Lung (tissue), 12 donors: Measurements from ENCODE around the gene MRS2. TPM values are rescaled to one million over a fixed set of nuclear protein-coding genes. Genes with fewer than 3 reads are reported as not detected.

Experiments
- ATAC-seq: fragments of 200-7000 bp; cut with Tn5 transposase; one replicate; pipeline ENCODE4 v1.9.1; 2020; ENCODE audit warnings: moderate number of reproducible peaks; ENCODE audit not compliant: insufficient read depth, low FRiP score
- DNase-seq, 3 donors: peaks; one replicate each; pipeline ENCODE4 v3.0.0-alpha.2; 2013 to 2017
- H3K27ac ChIP-seq, 2 donors: one replicate each; pipeline ENCODE4 v1.5.1; 2013; ENCODE audit warnings: mild to moderate bottlenecking in 2 of 2, moderate library complexity in 2 of 2, control low read depth in 1 of 2, inconsistent platforms in 1 of 2, low read depth in 1 of 2, low read length in 1 of 2
- H3K27me3 ChIP-seq, 3 donors: one replicate each; pipeline ENCODE4 v1.5.1; 2013; ENCODE audit warnings: low read length in 2 of 3; ENCODE audit not compliant: control insufficient read depth in 3 of 3, insufficient read depth in 3 of 3
- H3K36me3 ChIP-seq, 4 donors: one replicate each; pipeline ENCODE4 v1.5.1; 2013; ENCODE audit warnings: low read length in 4 of 4, mild to moderate bottlenecking in 1 of 4, moderate library complexity in 1 of 4; ENCODE audit not compliant: control insufficient read depth in 4 of 4, insufficient read depth in 4 of 4
- H3K4me1 ChIP-seq, 5 donors: one replicate each; pipeline ENCODE4 v1.5.1; 2013; ENCODE audit warnings: low read length in 5 of 5, mild to moderate bottlenecking in 2 of 5, moderate library complexity in 1 of 5; ENCODE audit not compliant: control insufficient read depth in 5 of 5, insufficient read depth in 5 of 5
- H3K4me3 ChIP-seq: one replicate; pipeline ENCODE4 v1.5.1; 2013; ENCODE audit warnings: mild to moderate bottlenecking, control low read depth, moderate library complexity
- H3K9ac ChIP-seq, 2 donors: one replicate each; pipeline ENCODE4 v1.5.1; 2013; ENCODE audit warnings: low read length in 2 of 2, control low read depth in 1 of 2; ENCODE audit not compliant: insufficient read depth in 1 of 2
- H3K9me3 ChIP-seq, 4 donors: one replicate each; pipeline ENCODE4 v1.5.1; 2013; ENCODE audit warnings: low read length in 3 of 4, mild to moderate bottlenecking in 1 of 4, moderate library complexity in 1 of 4; ENCODE audit not compliant: control insufficient read depth in 4 of 4, insufficient read depth in 3 of 4
- WGBS, 2 donors: extraction: QIAGEN DNeasy Blood & Tissue Kit; methylation state at CpG; one replicate each; pipeline ENCODE4 v1.1.7; 2013; 5-methylcytosine and 5-hydroxymethylcytosine counted together
- polyA plus RNA-seq, 2 donors: library from polyadenylated mRNA; stranded (reverse); fragments of 200-250 nt; gene quantifications; one replicate each; pipeline ENCODE4 v1.2.1, GENCODE V29; 2013
- total RNA-seq, 2 donors: library from RNA; depleted of rRNA in 1 of 2; stranded (reverse); fragments of >200 nt in 1 of 2; gene quantifications; one replicate each; pipeline ENCODE4 v1.2.1, GENCODE V29; 2014 to 2021
- TF ChIP-seq, protein P1 (sequence below): IDR thresholded peaks from 2 replicates; pipeline ENCODE4 v1.5.1; 2012; ENCODE audit warnings: mild to moderate bottlenecking; ENCODE audit errors: control extremely low read depth, extremely low read depth
- donor health status: control.
- donor health status: control.
- donor health status: Bipolar disorder and iron deficiency.
- donor health status: healthy.
- donor health status: DM: yes; HTN: yes; CAD: no.

The MRS2 gene
- total and polyA plus RNA-seq, 4 donors = 13.6 to 26.4 (median 17.8) TPM

DNA sequence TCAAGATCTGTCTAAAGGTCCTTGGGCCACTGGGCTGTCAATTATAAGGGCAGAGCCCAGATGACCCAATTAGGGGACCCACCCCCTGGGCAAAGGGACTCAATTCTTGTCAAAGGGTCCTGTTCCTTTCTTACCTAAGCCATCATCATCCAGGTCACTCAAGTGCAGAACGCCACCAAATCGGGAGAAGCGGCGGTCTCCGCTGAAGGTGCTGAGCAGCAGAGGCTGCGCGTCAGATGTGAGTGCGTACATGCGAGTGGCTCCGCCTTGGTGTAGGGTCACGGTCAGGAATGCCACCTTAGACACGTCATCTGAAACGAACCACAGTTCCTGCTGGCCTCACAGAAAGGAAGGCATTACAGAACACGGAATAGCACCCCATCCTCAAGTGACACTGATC is 34.2 kb downstream of the MRS2 start:
- ATAC-seq = no peak
- Histone ChIP-seq H3K9me3 (no peaks in the 10 kb centered on the region), H3K4me3 (no peak overlapping the region), H3K27me3 (no peaks in the 10 kb centered on the region), H3K4me1 (no peaks in the 10 kb centered on the region), H3K36me3 (peaks cover 0 to 1% (median under 1%) of the 10 kb centered on the region in 4 donors), H3K9ac (no peak overlapping the region), H3K27ac (no peak overlapping the region)
- 89 to 94% methylated on average over 14 of the region's 14 CpGs for WGBS, 2 donors
- no peak for DNase-seq
- TF ChIP-seq, protein P1, sequence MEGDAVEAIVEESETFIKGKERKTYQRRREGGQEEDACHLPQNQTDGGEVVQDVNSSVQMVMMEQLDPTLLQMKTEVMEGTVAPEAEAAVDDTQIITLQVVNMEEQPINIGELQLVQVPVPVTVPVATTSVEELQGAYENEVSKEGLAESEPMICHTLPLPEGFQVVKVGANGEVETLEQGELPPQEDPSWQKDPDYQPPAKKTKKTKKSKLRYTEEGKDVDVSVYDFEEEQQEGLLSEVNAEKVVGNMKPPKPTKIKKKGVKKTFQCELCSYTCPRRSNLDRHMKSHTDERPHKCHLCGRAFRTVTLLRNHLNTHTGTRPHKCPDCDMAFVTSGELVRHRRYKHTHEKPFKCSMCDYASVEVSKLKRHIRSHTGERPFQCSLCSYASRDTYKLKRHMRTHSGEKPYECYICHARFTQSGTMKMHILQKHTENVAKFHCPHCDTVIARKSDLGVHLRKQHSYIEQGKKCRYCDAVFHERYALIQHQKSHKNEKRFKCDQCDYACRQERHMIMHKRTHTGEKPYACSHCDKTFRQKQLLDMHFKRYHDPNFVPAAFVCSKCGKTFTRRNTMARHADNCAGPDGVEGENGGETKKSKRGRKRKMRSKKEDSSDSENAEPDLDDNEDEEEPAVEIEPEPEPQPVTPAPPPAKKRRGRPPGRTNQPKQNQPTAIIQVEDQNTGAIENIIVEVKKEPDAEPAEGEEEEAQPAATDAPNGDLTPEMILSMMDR = no peak

DNA sequence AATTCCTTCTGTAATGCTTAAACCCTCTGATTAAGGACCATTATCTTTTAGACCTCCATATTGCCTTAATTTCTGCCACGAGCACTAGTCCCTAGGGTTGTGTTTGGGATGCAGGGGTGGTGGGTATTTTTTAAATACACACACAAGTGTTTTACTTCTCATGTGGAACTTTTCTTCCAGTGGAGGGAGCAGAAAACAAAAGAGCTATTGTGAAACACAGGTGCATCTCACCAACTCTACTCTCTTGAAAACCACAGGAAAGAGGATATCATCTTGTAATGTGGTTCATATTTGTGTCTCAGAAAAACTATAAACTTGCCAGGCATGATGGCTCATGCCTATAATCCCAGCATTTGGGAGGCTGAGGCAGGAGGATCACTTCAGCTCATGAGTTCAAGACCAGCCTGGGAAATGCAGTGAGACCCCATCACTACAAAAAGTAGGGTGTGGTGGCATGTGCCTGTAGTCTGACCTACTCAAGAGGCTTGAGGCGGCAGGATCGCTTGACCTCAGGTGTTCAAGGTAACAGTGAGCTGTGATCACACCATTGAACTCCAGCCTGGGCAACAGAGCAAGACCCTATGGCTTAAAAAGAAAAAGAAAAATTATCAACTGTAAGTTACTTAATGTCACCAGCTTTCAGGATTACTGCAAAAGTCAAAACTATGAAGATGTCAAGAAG is 37.3 kb downstream of the MRS2 start:
- DNase-seq (no peak), ATAC-seq (no peak)
- H3K4me1 ChIP-seq = no peaks in the 10 kb centered on the region
- TF ChIP-seq, protein P1 = no peak
- H3K9me3 ChIP-seq = no peaks in the 10 kb centered on the region
- no peak overlapping the region for H3K27ac ChIP-seq
- no peak overlapping the region for H3K4me3 ChIP-seq
- 93 to 94% methylated on average over 3 of the region's 3 CpGs for WGBS, 2 donors
- H3K9ac ChIP-seq = no peak overlapping the region
- H3K36me3 ChIP-seq = peaks cover 0 to 1% (median 0%) of the 10 kb centered on the region in 4 donors
- H3K27me3 ChIP-seq = no peaks in the 10 kb centered on the region

DNA sequence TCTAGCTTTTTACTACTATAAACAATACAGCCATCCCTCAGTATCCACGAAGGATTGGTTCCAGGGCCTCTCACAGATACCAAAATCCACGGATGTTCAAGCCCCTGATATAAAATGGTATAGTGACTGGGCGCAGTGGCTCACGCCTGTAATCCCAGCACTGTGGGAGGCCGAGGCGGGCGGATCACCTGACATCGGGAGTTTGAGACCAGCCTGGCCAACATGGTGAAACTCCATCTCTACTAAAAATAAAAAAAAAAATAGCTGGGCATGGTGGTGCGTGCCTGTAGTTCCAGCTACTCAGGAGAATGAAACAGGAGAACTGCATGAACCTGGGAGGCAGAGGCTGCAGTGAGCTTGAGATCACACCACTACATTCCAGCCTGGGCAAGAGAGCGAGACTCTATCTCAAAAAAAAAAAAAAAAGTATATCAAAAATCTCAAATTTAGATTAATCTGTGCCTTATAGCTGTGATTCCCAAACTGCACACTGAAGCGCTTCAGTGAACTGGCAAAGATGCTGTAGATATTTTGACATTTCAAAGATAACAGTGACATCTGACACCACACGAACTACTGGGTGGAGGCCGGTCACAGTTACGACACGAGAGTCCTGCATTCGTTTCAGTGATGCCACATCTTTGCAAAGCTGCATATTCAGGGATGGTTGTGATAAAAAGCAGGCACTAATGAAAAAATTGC is 38.3 kb downstream of the MRS2 start:
- H3K36me3 ChIP-seq = peaks cover 0 to 1% (median 0%) of the 10 kb centered on the region in 4 donors
- H3K9ac ChIP-seq = no peak overlapping the region
- no peaks in the 10 kb centered on the region for H3K27me3 ChIP-seq
- TF ChIP-seq, protein P1 = no peak
- H3K9me3 ChIP-seq = no peaks in the 10 kb centered on the region
- no peak overlapping the region for H3K4me3 ChIP-seq
- 79 to 83% methylated on average over 16 of the region's 16 CpGs for WGBS, 2 donors
- no peak for ATAC-seq
- H3K4me1 ChIP-seq = no peaks in the 10 kb centered on the region
- no peak overlapping the region for H3K27ac ChIP-seq
- DNase-seq = no peak
